Mesodermal cell (in vitro differentiated cells): ENCODE results near the gene CD151.

Source experiments
- H3K27ac ChIP-seq: 2 replicates; pipeline ENCODE4 v1.7.0; 2013; ENCODE audit warnings: mild to moderate bottlenecking, low read depth, low read length, moderate library complexity; ENCODE audit not compliant: severe bottlenecking
- H3K36me3 ChIP-seq: 2 replicates; pipeline ENCODE4 v1.7.1; 2013; ENCODE audit warnings: mild to moderate bottlenecking, low read length, moderate library complexity; ENCODE audit not compliant: control insufficient read depth, insufficient read depth
- H3K4me1 ChIP-seq: one replicate; pipeline ENCODE4 v1.7.1; 2013; ENCODE audit warnings: mild to moderate bottlenecking, low read length; ENCODE audit not compliant: insufficient read depth, control insufficient read depth, poor library complexity, severe bottlenecking
- H3K4me3 ChIP-seq: 2 replicates; pipeline ENCODE4 v1.7.0; 2013; ENCODE audit warnings: low read length, control low read depth, mild to moderate bottlenecking; ENCODE audit not compliant: insufficient read depth, poor library complexity, severe bottlenecking; ENCODE audit errors: extremely low read depth
- H3K9me3 ChIP-seq: 2 replicates; pipeline ENCODE4 v1.7.1; 2013; ENCODE audit warnings: mild to moderate bottlenecking, low read length, moderate library complexity; ENCODE audit not compliant: control insufficient read depth
- WGBS, 2 experiments: methylation state at CpG; one replicate each; pipeline ENCODE4 v1.1.5; 2013; ENCODE audit warnings: missing lambda C conversion rate in 2 of 2; ENCODE audit not compliant: insufficient coverage in 2 of 2; 5-methylcytosine and 5-hydroxymethylcytosine counted together

Gene CD151

GRCh38 chr11:808427-809286 lies 24.1 kb upstream of the CD151 start:
- 31 to 35% methylated on average over 32 of the region's 36 CpGs for WGBS, 2 experiments
- Histone ChIP-seq H3K4me1 (peaks cover 15% of the 10 kb centered on the region), H3K27ac (peak overlapping the region; percentile 100), H3K9me3 (no peaks in the 10 kb centered on the region), H3K36me3 (peaks cover 31% of the 10 kb centered on the region), H3K4me3 (peak overlapping the region; percentile 97)

GRCh38 chr11:809287-810039 lies 23.3 kb upstream of the CD151 start, which contains the start of gene RPLP2:
RPLP2 (plus strand) TSS chr11:809967; CDS start chr11:810235, 268 bp downstream.
- peak within 1 kb of the TSS; percentile 100 for H3K27ac ChIP-seq
- 0% methylated on average over 52 to 75 of the region's 81 CpGs for WGBS, 2 experiments
- no peaks in the 10 kb centered on the region for H3K9me3 ChIP-seq
- peaks cover 36% of the 10 kb centered on the region for H3K36me3 ChIP-seq
- H3K4me3 ChIP-seq: peak within 1 kb of the TSS; percentile 97
- H3K4me1 ChIP-seq: peaks cover 7% of the 10 kb centered on the region

DNA sequence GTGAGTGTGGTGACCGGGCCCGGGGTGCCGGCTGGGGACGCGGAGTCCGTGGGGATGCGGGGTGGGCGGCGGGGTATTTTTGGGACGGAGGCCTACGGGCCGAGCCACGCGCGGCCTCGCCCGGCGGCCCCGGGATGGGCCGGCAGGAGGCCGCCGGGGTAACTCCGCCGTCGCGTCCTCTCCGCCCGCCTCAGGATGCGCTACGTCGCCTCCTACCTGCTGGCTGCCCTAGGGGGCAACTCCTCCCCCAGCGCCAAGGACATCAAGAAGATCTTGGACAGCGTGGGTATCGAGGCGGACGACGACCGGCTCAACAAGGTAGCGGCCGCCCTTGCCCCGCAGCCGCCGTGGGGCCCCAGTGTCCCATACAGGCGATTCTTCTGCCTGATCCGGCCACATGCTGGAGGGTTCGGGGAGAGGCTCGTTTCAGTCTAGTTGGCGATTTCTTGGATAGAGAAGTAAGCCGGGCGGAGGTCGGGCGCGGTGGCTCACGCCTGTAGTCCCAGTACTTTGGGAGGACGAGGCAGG lies 22.6 kb upstream of the CD151 start:
- peaks cover 39% of the 10 kb centered on the region for H3K36me3 ChIP-seq
- WGBS, 2 experiments: 0% methylated on average over 43 to 53 of the region's 55 CpGs
- peak overlapping the region; percentile 97 for H3K4me3 ChIP-seq
- H3K4me1 ChIP-seq: peaks cover 6% of the 10 kb centered on the region
- H3K27ac ChIP-seq: peak overlapping the region; percentile 100
- no peaks in the 10 kb centered on the region for H3K9me3 ChIP-seq

GRCh38 chr11:811446-812245 lies 21.1 kb upstream of the CD151 start:
- 96% methylated on average over 14 of the region's 14 CpGs for WGBS, 2 experiments
- H3K9me3 ChIP-seq: no peaks in the 10 kb centered on the region
- H3K36me3 ChIP-seq: peaks cover 43% of the 10 kb centered on the region
- H3K27ac ChIP-seq: no peak overlapping the region
- peak overlapping the region; percentile 97 for H3K4me3 ChIP-seq
- H3K4me1 ChIP-seq: peaks cover 6% of the 10 kb centered on the region

- whole genome bisulfite sequencing, 2 experiments: 93 to 100% methylated on average over 2 to 3 of the region's 3 CpGs
- peaks cover 6% of the 10 kb centered on the region for H3K4me1 ChIP-seq
- H3K9me3 ChIP-seq: no peaks in the 10 kb centered on the region
- H3K36me3 ChIP-seq: peaks cover 43% of the 10 kb centered on the region
- H3K27ac ChIP-seq: no peak overlapping the region
- no peak overlapping the region for H3K4me3 ChIP-seq
These were observed 20.4 kb upstream of the CD151 start for GRCh38 chr11:812390-812789.

- H3K27ac ChIP-seq: no peak overlapping the region
- H3K36me3 ChIP-seq: peaks cover 43% of the 10 kb centered on the region
- peaks cover 6% of the 10 kb centered on the region for H3K4me1 ChIP-seq
- no peak overlapping the region for H3K4me3 ChIP-seq
- H3K9me3 ChIP-seq: no peaks in the 10 kb centered on the region
- 95 to 98% methylated on average over 4 to 6 of the region's 6 CpGs for WGBS, 2 experiments
These were observed 19.7 kb upstream of the CD151 start for GRCh38 chr11:813072-813455.

DNA sequence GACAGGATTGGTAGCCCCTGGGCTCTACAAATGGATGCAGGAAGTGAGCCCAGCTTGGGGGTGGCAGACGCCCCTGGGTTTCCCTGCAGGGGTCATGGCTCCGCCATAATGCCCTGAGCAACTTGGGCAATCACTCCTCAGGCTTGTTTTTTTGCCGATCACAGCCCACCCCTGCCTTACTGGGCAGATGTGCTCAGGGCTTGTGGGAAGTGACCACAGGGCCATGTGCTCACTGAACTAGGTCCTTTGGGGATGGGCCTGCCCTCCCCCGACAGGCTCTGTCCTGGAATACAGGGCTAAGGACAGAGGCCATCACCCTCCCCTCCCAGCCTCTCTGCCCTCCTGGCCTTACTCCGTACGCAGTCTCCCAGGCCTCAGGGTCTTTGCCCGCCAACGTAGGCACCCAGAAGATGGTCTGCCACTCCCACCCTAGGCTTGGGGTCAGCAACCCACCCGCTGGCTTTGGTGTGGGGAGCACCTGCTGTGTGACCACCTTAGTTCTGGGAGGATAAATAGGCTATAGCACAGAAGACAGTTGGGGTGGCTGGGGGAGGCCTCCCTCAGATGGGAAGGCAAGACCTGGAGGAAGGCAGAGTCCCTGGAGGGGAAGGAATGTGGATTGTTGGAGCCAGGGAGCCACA lies 19.2 kb upstream of the CD151 start:
- 95 to 100% methylated on average over 4 to 7 of the region's 9 CpGs for WGBS, 2 experiments
- H3K9me3 ChIP-seq: no peaks in the 10 kb centered on the region
- peaks cover 43% of the 10 kb centered on the region for H3K36me3 ChIP-seq
- H3K4me3 ChIP-seq: no peak overlapping the region
- H3K27ac ChIP-seq: no peak overlapping the region
- H3K4me1 ChIP-seq: peaks cover 6% of the 10 kb centered on the region

GRCh38 chr11:815675-816432 lies 16.9 kb upstream of the CD151 start:
- no peaks in the 10 kb centered on the region for H3K9me3 ChIP-seq
- H3K27ac ChIP-seq: no peak overlapping the region
- 92 to 93% methylated on average over 7 to 10 of the region's 11 CpGs for WGBS, 2 experiments
- H3K4me3 ChIP-seq: no peak overlapping the region
- H3K36me3 ChIP-seq: peaks cover 40% of the 10 kb centered on the region
- peaks cover 15% of the 10 kb centered on the region for H3K4me1 ChIP-seq

GRCh38 chr11:816433-816779 lies 16.3 kb upstream of the CD151 start:
- Histone ChIP-seq H3K9me3 (no peaks in the 10 kb centered on the region), H3K4me1 (peaks cover 12% of the 10 kb centered on the region), H3K27ac (no peak overlapping the region), H3K4me3 (no peak overlapping the region), H3K36me3 (peaks cover 36% of the 10 kb centered on the region)
- 69 to 71% methylated on average over 5 to 6 of the region's 11 CpGs for WGBS, 2 experiments
